CD4-positive, alpha-beta T cell (primary cell): ENCODE data around the gene TMEM14C. TPM values are rescaled to one million over a fixed set of nuclear protein-coding genes. Genes with fewer than 3 reads are reported as not detected.

Source experiments
- ATAC-seq: fragments of 200-7000 bp; cut with Tn5 transposase; one replicate; pipeline ENCODE4 v1.10.0; 2022; ENCODE audit warnings: mild to moderate bottlenecking; ENCODE audit not compliant: poor library complexity
- CTCF ChIA-PET: fragments of 350-600 bp; sonication (Branson Sonifier 250); formaldehyde crosslinking; loops from one replicate; lab custom pipeline; 2021; ENCODE audit warnings: antibody characterized with exemption, inconsistent platforms; lab: Charles Lee
- POLR2A ChIA-PET: fragments of 350-600 bp; sonication (Branson Sonifier 250); formaldehyde crosslinking; loops from one replicate; lab custom pipeline; 2021; ENCODE audit warnings: antibody characterized with exemption, inconsistent platforms; lab: Charles Lee
- DNase-seq, 14 experiments: peaks; one replicate each; pipeline ENCODE4 v3.0.0-alpha.2; 2013 to 2020; ENCODE audit warnings: mixed read lengths in 2 of 14
- H3K27ac ChIP-seq, 2 donors: one replicate each; pipeline versions ENCODE4 v1.5.1 to v1.7.0; 2013; ENCODE audit warnings: low read length in 2 of 2, low read depth in 1 of 2, mild to moderate bottlenecking in 1 of 2
- H3K27me3 ChIP-seq, 2 experiments: 1 replicate in 1 of 2; 2 replicates in 1 of 2; pipeline versions ENCODE4 v1.6.1 to v1.7.0; 2013; ENCODE audit warnings: low read length in 2 of 2, control low read depth in 1 of 2, mild to moderate bottlenecking in 1 of 2, moderate library complexity in 1 of 2; ENCODE audit not compliant: insufficient read depth in 2 of 2, control insufficient read depth in 1 of 2
- H3K36me3 ChIP-seq: one replicate; pipeline ENCODE4 v1.6.1; 2013; ENCODE audit warnings: low read length, control low read depth; ENCODE audit not compliant: insufficient read depth
- H3K4me1 ChIP-seq: one replicate; pipeline ENCODE4 v1.6.1; 2013; ENCODE audit warnings: low read length, control low read depth; ENCODE audit not compliant: insufficient read depth
- H3K4me3 ChIP-seq: one replicate; pipeline ENCODE4 v1.5.1; 2013; ENCODE audit warnings: mild to moderate bottlenecking, low read length, moderate library complexity
- H3K9me3 ChIP-seq, 2 experiments: 1 replicate in 1 of 2; 2 replicates in 1 of 2; pipeline versions ENCODE4 v1.6.1 to v1.7.0; 2013; ENCODE audit warnings: low read length in 2 of 2, mild to moderate bottlenecking in 2 of 2, control low read depth in 1 of 2, moderate library complexity in 1 of 2; ENCODE audit not compliant: control insufficient read depth in 1 of 2, insufficient read depth in 1 of 2
- H3K27ac Mint-ChIP-seq: one replicate; pipeline ENCODE4 v1.8.0; 2020; ENCODE audit warnings: mixed read lengths
- H3K27me3 Mint-ChIP-seq: one replicate; pipeline ENCODE4 v1.8.0; 2021; ENCODE audit warnings: mixed read lengths
- H3K36me3 Mint-ChIP-seq: one replicate; pipeline ENCODE4 v1.8.0; 2021; ENCODE audit warnings: low read depth, mixed read lengths
- H3K4me1 Mint-ChIP-seq: one replicate; pipeline ENCODE4 v1.8.0; 2021; ENCODE audit warnings: low read depth, mixed read lengths
- H3K4me3 Mint-ChIP-seq: one replicate; pipeline ENCODE4 v1.8.0; 2020; ENCODE audit warnings: mild to moderate bottlenecking, mixed read lengths
- H3K9me3 Mint-ChIP-seq: one replicate; pipeline ENCODE4 v1.8.0; 2020; ENCODE audit warnings: mixed read lengths
- intact Hi-C, 2 experiments: fragments of 100-400 bp; cut with DNase I in 1 of 2; cut with micrococcal nuclease in 1 of 2; formaldehyde crosslinking; loops; one replicate each; pipeline versions ENCODE4 v1.15.1 to v1.9.0; 2023 to 2025; cut with DNase I, micrococcal nuclease
- total RNA-seq, 174 experiments: library from RNA in 2 of 174; stranded (reverse) in 2 of 174; gene quantifications; one replicate each; pipeline ENCODE4 v1.2.3 and lab custom pipeline; 2021 to 2026
- TF ChIP-seq, protein P1 (sequence below): fragments of 200-600 bp; IDR thresholded peaks from one replicate; pipeline ENCODE4 v1.8.0; 2022; ENCODE audit warnings: antibody characterized with exemption, mild to moderate bottlenecking

Gene TMEM14C
- total RNA-seq, 2 experiments from 2014 or later = 14.4 to 14.6 TPM

GRCh38 chr6:10695086-10695657, 27.7 kb upstream of the TMEM14C start:
- peak overlapping the region; percentile 97 to 99 for H3K27ac ChIP-seq
- peaks cover 25% of the 10 kb centered on the region for H3K4me1 ChIP-seq
- peaks cover 41% of the 10 kb centered on the region for H3K4me1 Mint-ChIP-seq
- intact Hi-C loops = loop anchor here (1.0 to 10.0 kb wide), 6 partner anchors 26 to 840 kb away; partner anchors contain the start of genes SMIM13 (in 2 of the 2), TMEM170B (in 2 of the 2), MAK (in 1 of the 2) and TMEM14B (in 1 of the 2)
- peaks cover 12% of the 10 kb centered on the region for H3K36me3 ChIP-seq
- H3K27me3 ChIP-seq = no peaks in the 10 kb centered on the region
- no peaks in the 10 kb centered on the region for H3K9me3 Mint-ChIP-seq
- ATAC-seq = no peak
- POLR2A ChIA-PET = interaction anchor here (0.6 to 3.6 kb wide), 20 partner anchors 9 to 1596 kb away, joined by 3 to 82 read pairs (median 4); partner anchors contain the start of genes SMIM13, TMEM14B and TMEM14C
- CTCF ChIA-PET = interaction anchor here (0.7 to 1.2 kb wide), 3 partner anchors 26 to 65 kb away, joined by 3 read pairs; no protein-coding TSS in a partner anchor
- no peaks in the 10 kb centered on the region for H3K27me3 Mint-ChIP-seq
- H3K9me3 ChIP-seq = no peaks in the 10 kb centered on the region
- TF ChIP-seq, protein P1, sequence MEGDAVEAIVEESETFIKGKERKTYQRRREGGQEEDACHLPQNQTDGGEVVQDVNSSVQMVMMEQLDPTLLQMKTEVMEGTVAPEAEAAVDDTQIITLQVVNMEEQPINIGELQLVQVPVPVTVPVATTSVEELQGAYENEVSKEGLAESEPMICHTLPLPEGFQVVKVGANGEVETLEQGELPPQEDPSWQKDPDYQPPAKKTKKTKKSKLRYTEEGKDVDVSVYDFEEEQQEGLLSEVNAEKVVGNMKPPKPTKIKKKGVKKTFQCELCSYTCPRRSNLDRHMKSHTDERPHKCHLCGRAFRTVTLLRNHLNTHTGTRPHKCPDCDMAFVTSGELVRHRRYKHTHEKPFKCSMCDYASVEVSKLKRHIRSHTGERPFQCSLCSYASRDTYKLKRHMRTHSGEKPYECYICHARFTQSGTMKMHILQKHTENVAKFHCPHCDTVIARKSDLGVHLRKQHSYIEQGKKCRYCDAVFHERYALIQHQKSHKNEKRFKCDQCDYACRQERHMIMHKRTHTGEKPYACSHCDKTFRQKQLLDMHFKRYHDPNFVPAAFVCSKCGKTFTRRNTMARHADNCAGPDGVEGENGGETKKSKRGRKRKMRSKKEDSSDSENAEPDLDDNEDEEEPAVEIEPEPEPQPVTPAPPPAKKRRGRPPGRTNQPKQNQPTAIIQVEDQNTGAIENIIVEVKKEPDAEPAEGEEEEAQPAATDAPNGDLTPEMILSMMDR = no peak
- DNase-seq = no peak
- H3K27ac Mint-ChIP-seq = peak overlapping the region; percentile 100
- H3K4me3 ChIP-seq = peak overlapping the region; percentile 95
- H3K4me3 Mint-ChIP-seq = peak overlapping the region; percentile 92
- H3K36me3 Mint-ChIP-seq = peaks cover 45% of the 10 kb centered on the region

DNA sequence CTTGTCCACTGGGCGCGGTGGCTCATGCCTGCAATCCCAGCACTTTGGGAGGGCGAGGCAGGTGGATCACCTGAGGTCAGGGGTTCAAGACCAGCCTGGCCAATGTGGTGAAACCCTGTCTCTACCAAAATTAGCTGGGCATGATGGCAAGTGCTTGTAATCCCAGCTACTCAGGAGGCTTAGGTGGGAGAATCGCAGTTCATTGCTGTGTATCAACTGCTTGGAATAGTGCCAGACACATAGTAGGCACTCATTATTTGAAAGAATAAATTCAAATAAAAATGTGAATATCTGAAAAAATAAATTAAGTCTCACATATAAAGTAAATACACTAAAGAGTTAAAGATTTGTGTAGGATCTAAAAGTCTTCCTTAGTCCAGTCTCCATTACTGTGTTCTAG, 26.2 kb upstream of the TMEM14C start:
- ChIA-PET POLR2A (no interaction called here), CTCF (no interaction called here)
- H3K9me3 ChIP-seq = no peaks in the 10 kb centered on the region
- peaks cover 25% of the 10 kb centered on the region for H3K4me1 ChIP-seq
- Mint-ChIP-seq H3K36me3 (peaks cover 60% of the 10 kb centered on the region), H3K4me3 (peak overlapping the region; percentile 66), H3K27ac (peak overlapping the region; percentile 72), H3K27me3 (no peaks in the 10 kb centered on the region), H3K9me3 (no peaks in the 10 kb centered on the region), H3K4me1 (peaks cover 41% of the 10 kb centered on the region)
- ATAC-seq (no peak), DNase-seq (no peak)
- H3K27ac ChIP-seq = no peak overlapping the region
- intact Hi-C loops = loop anchor here (10.0 kb wide), 2 partner anchors 398 to 838 kb away; partner anchors contain the start of genes TMEM170B (in 2 of the 2) and SMIM13 (in 1 of the 2)
- TF ChIP-seq, protein P1 = no peak
- no peak overlapping the region for H3K4me3 ChIP-seq
- no peaks in the 10 kb centered on the region for H3K27me3 ChIP-seq
- H3K36me3 ChIP-seq = peaks cover 19% of the 10 kb centered on the region

DNA sequence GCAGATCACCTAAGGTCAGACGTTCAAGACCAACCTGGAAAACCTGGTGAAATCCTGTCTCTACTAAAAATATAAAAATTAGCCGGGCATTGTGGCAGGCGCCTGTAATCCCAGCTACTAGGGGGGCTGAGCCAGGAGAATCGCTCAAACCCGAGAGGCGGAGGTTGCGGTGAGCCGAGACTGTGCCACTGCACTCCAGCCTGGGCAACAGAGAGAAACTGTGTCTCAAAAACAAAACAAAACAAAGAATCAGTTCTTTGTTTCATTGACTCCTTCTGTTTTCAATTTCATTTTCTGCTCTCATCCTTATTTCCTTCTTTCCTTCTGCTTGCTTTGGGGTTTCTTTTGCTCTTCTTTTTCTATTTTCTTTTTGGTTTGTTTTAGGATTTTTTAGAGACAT, 8.9 kb upstream of the TMEM14C start:
- ChIA-PET CTCF (no interaction called here), POLR2A (no interaction called here)
- intact Hi-C loops = no loop called here
- ATAC-seq (no peak), DNase-seq (no peak)
- no peaks in the 10 kb centered on the region for H3K9me3 ChIP-seq
- no peaks in the 10 kb centered on the region for H3K27me3 ChIP-seq
- TF ChIP-seq, protein P1 = no peak
- Mint-ChIP-seq H3K27ac (no peak overlapping the region), H3K4me3 (no peak overlapping the region), H3K36me3 (peaks cover 19% of the 10 kb centered on the region), H3K9me3 (peaks cover 4% of the 10 kb centered on the region), H3K4me1 (peaks cover 6% of the 10 kb centered on the region), H3K27me3 (no peaks in the 10 kb centered on the region)
- H3K4me3 ChIP-seq = no peak overlapping the region
- no peak overlapping the region for H3K27ac ChIP-seq
- peaks cover 14% of the 10 kb centered on the region for H3K36me3 ChIP-seq
- H3K4me1 ChIP-seq = no peaks in the 10 kb centered on the region
